T-helper 1 cell (primary cell): ENCODE results near the gene SPECC1.
A peak's percentile ranks its signal among the peaks of the same experiment; 100 is the strongest.
"Not testable (repeated sequence)": the region's sequence is repeated elsewhere in the genome, so short reads cannot be mapped to it uniquely, and the experiment has no call there.

ENCODE experiments used
- DNase-seq, 5 donors: peaks; one replicate each; pipeline ENCODE4 v3.0.0-alpha.2; 2012 to 2020
- total RNA-seq, 4 donors: gene quantifications; one replicate each; lab custom pipeline; 2026; lab: John Stamatoyannopoulos, UW

SPECC1 gene
- 12.4 to 19.5 (median 17.4) reads per million in 4 donors for total RNA-seq

GRCh38 chr17:20009302-20010098, at the start of gene SPECC1:
SPECC1 (plus strand) TSS chr17:20009359; CDS start chr17:20096652, 87,293 bp downstream.
- peak; percentile 69 to 80 (median 75) for DNase-seq

DNA sequence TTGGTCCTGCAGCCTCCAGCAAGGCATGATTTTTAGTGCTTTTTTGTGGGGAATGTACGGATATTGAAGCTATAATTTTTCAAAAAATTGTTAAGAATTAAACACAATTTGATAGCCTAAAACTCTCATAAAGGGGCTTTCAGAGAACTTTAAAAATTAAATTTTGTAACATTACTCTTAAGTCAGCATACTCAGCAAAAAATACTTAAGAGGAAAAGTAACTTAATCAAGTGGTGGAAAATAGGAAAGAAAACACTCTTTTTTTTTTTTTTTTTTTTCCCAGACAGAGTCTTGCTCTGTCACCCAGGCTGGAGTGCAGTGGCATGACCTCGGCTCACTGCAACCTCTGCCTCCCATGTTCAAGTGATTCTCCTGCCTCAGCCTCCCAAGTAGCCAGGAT, 46.2 kb upstream of the SPECC1 start:
- DNase-seq = not testable (repeated sequence)

DNA sequence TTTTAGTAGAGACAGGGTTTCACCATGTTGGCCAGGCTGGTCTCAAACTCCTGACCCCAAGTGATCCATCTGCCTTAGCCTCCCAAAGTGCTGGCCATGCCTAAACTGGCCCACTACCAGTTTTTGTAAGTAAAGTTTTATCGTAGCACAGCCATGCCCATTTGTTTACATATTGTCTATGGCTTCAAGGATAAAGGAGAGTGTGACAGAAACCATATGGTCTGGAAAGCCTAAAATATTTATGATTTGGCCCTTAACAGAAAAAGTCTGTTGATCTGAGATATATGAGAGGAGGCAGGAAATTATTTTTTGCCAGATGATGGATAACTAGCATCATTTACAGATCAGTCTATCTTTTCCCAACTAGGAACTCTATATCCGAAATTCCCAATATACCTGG, 36.0 kb upstream of the SPECC1 start:
- no peak for DNase-seq

DNA sequence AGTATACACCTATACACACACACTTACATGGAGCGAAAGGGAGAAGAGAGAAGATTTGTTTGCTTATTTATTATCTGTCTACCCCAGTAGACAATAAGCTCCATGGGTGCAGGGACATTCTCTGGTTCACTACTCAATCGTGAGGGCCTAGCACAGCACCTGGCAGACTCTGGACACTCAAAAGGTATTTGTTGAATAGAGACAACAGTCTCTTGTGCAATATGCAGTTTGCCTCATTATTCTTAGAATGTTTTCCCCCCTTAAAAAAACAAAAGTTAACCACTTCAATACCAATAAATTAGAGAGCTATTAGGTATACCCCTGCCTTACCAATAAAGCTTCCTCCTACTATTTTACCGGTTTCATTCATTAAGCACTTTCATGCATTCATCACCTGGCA, 33.6 kb upstream of the SPECC1 start:
- no peak for DNase-seq

DNA sequence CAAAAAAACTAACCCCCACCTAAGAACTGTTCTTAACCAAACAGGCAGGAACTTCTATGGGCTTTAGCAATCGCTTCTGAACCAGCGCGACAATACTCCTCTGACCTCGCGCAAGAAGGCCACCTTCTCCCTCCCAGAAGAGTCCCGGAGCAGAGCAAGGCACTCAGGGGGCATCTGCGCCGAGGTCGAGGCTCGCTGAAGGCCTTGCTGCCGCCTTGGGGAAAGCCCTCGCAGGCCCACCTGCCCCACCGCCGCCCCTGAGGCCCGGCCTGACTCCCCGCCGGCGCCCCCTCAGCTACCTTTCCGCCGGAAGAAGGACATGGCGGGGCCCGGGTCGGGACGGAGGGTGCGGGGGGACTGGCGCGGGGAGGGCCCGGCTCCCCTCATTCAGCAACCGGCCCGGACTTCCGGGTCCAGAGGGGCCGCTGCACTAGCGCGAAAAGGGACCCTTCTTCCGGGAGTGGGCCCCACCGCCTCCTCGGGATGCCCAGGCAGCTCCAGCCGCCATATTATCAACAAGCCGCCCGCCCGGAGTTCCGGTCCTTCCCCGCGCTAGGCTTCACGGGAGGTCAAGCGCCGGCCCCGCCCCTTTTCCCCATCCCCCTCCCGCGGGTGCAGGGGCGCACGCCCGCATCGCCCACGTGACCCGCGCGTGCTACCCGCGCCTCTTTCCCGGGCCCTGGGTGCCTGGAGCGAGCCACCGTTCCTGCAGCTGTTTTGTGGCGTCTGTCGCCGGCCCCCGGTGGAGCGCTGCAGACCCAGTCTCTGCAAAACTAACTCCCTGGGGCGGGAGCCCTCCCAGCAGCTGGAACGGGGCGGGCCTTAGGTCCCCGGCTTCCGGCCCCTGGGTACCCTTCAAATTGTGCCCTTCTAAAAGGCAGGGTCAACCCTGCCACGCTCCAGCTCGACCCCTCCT, 31.6 kb upstream of the SPECC1 start, which contains the start of gene AKAP10:
AKAP10 (minus strand) TSS at position 536 of the 916 bp plus-strand sequence; CDS start at position 387, 149 bp downstream.
- DNase-seq = peak; percentile 82 to 91 (median 87)

DNA sequence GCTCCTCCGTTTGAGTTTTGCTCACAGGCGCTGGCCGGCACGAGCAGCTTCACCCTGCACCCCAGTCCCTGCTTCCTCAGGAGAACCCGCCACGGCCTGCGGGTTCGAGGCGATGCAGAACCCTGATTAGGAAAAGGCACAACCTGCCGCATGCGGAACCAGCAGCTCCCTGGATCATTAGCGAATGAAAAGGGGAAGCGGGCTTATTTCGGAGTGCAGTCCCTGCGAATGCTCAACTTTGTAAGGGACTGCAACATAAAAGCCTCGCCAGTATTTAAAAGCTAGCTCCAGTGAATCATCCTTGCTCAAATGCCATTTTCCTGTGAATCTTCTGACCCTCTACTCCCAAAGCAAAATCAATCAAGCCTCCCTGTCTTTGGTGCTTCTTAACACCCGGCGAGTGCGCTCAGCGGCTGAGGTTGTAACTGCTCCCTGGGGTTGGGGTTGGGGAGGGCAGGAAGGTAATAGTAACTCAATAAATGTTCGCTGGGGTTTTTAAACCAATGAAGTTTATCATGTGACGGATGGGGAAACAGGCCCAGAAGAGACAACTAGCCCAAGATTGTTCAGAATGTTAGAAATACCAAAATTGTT, 30.9 kb upstream of the SPECC1 start:
- peak in 1 of 5 donors; percentile 34 for DNase-seq

DNA sequence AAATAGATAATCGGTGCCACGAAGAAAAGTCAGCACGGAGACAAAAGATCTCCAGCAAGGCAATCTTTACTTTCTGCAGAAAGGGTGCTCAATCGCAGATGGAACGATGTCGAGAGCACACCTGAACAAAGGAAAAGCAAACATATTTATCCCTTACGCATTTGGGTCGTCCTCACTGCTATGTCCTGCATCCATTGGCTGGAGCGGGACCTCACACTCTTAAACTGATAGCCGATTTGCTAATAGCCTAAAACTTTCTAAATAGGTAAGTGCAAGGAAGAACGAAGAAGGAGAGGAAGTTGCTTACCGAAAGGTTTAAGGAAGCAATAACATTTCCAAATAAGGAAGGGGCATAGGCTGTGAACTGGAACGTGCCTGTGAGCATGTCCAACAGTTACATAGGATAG, 30.4 kb upstream of the SPECC1 start:
- no peak for DNase-seq

DNA sequence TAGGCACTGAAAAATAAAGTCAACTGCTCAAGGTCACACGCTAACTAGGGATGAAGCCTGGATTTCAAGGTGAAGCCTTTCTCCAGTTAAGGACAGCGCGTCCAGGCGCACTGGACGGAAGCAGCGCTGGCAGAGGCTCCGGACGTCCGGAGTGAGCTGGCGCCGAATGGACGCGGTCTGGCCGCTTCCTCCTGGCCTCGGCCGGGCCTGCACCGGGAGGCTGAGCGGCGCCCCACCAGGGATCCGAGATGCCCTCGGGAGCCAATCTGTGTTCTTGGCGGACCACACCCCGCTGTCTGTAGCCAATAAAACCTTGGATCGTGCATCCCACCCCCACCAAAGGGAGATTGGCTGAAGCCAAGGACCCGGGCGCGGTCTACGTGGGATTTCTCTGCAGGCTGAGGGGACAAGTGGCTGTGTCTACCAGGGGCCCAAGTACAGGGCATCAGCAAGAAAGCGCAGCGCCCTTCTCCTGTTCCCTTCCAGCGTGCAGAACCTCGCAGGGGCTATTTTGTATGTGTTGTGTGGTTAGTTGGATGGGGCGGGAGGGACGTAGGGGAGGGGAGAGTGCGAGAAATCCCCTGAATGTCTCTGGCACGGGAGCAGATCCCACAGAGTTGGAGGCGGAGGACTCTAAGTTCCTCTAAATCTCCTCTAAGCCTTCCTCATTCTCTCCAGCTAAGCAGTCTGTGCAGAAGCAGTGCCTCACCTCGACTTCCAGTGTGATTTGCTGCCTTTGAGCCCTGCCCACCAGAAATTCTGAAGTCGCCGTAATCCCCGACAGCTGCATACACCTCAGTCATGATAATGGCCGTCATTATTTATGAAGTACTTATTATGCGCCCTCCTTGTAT, 29.0 kb upstream of the SPECC1 start:
- DNase-seq = no peak

DNA sequence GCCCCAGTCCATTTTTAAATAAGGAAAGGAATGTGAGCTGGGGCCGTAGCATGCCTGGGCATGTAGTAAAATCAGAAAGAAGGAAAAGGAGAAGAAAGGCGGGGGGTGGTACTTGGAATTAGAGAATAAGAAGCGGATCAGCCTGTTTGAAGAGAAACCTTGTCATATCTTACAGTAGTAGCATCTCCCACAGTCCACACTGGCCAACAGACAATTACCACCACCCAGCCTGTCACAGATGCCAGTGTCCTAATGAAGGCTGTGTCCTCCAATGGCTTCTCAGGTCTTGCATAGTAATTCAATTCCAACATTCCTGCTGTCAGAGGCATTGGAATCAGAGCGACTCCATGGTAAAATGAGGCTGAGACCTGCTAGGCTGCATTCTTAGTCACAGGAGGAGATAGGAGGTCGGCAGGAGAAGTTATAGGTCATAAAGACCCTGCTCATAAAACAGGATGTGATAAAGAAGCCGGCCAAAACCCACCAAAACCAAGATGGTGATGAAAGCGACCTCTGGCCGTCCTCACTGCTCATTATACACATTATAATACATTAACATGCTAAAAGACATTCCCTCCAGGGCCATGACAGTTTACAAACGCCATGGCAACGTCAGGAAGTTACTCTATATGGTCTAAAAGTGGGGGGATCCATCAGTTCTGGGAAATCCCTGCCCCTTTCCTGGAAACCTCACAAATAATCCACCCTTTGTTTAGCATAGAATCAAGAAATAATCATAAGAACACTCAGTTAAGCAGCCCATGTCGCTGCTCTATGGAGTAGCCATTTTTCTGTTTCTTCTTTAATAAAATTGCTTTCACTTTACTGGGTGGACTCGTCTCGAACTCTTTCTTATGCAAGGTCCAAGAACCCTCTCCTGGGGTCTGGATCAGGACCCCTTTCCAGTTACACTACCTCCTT, 22.0 kb upstream of the SPECC1 start:
- no peak for DNase-seq

DNA sequence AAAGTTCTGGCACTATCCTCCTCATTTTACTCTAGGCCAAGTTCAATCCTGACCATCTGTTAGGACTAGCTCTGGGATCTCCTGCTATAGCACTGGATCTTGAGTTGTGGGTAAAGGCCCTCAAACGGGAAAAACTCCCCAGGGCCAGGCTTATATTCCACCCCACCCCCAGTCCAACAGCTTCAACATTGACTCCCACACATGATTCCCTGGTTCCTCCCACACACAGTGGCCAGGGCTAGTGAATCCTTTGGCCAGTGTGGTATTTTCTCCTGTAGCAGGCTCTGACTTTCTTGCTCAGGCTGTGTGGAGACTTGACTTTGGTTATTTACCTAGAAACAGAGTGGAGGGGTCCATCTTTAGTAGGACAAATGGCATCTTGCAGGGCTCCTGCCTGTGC, 21.3 kb upstream of the SPECC1 start:
- DNase-seq = no peak

DNA sequence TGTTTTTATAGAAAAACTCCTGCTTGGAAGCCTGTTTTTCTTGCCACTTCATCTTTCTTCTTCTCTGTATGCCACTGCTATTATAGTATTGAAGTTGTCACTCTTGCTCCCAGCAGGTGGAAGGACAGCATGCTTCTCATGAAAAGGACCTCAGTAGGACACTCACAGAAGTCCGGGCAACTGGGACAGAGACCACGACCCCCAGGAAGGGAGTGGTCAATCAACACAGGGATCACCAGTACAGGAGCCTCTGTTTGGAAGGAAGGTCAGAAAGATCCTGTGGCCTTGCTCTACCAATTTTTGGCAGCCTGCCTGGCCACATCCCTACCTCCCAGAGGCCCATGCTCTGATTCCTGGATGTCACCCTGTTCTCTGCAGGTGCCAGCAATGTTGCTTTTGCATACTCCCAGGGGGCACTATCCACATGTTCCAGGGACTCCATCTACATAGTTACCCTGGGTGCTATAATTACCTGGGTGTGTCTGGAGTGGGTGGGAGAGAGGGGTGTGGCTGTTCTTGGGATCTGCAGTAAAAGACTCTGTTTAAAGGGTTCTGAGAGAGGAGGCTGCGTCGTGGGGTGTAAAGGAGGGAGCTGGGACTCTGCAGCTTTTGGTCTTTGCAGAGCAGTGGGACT, 17.8 kb upstream of the SPECC1 start:
- DNase-seq = no peak

- DNase-seq = peak; percentile 44 to 77 (median 66)
Measured at GRCh38 chr17:19992803-19993713, 16.1 kb upstream of the SPECC1 start.

DNA sequence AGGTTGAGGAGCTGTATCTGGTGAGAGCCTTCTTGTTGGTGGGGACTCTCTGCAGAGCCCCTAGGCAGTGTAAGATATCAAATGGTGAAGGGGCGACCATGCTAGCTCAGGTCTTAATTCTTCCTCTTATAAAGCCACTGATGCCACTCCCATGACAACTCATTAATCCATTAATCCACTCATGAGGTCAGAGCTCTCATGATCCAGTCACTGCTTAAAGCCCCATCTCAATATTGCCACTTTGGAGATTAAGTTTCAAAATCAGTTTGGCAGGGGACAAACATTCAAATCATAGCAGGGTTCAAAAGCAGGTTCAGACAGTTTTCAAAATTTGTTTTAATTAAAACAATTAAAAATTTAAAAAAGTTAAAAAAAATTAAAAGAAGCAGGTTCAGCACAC, 13.1 kb upstream of the SPECC1 start:
- no peak for DNase-seq

DNA sequence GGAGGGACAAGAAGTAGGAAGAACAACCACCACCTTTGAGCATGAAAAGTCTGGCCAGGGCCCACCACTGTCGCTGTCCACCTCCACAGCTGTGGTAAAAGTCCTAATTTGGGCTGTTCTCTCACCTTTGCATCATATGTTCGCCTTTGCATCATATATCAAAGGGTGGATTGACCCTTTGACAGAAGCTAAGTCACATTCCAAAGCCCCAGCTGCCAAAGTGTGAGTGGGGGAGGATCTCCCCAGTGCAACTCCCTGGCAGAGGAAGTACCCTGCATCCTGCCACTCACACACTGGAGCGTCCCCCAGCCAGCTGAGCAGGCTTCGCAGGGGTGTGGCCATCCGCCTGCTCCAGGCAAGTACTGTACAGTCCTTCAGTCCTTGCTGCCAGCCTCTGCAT, 12.7 kb upstream of the SPECC1 start:
- no peak for DNase-seq

DNA sequence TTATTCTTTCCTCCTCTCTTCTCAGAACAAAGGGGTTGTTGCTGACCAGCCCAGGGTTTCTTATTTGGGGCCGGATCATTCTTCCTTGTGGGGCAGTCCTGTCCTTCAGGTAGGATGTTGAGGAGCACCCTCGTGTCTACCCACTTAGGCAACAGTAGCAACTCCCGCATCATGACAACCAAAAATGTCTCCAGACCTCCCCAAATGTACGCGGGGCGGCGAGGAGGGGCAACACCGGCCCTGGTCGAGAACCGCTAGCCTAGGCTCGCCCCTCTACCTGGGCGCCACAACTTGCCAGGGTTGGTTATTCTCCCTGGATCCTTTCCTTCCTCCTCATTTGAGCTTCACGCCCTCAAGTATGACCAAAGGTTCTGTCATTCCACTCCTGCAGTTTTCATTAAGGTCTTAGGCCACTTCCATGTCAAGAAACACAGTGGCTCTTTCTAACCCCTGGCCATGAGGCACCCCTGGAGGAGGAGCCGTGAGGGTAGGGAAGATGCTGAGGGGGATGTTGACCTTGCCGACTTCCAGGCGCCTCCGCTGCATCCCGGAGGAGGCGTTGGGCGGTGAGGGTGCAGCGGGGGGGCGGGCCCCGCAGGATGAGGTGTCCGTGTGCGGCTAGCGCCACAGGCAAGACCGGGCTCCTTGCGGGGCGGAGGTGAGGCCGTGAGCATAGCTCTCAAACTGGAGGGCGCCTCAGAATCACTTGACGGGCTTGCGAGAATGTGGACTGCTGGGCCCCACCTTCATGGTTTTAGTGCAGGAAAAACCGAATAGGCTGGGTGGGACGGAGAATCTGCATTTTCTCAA, 712 bp upstream of the SPECC1 start:
- DNase-seq = peak in 1 of 5 donors; percentile 6

GRCh38 chr17:20009052-20009301, 182 bp upstream of the SPECC1 start:
- DNase-seq = no peak

DNA sequence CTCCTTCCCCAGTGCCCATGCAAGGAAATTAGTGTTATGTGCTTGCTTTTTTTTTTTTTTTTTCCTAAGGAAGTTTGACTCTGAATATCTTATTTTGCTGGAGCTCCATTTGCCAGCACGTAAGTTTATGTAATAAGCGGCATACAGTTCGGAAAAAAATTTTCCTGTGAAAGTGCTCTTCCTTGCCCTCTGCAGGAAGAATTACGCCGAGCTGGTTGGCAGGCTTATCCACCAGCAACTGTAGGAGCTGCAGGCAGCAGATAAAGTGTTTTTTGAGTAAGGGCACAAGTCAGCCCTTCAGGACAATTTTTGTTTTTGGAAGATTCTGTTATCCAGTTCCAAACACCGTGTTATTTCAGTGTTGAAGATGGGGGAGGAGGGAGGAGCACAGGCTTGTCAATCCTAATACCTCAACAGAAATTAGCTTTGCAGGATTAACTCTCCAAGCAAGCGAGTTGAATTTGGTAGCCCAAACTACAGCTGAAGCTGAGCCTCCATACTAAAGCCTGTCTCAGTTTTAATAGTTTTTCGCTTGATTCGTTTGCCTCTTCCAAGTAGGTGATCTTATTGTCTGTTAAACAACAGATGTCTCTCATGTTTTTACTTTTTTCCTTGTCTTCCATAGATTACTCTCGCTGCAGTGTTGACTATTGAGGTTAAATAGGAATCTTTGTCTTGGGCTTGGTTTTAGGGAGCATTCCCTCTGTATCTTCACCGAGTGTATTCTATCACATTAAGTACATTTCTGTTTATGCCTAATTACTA, 1.1 kb downstream of the SPECC1 start:
- DNase-seq = no peak

DNA sequence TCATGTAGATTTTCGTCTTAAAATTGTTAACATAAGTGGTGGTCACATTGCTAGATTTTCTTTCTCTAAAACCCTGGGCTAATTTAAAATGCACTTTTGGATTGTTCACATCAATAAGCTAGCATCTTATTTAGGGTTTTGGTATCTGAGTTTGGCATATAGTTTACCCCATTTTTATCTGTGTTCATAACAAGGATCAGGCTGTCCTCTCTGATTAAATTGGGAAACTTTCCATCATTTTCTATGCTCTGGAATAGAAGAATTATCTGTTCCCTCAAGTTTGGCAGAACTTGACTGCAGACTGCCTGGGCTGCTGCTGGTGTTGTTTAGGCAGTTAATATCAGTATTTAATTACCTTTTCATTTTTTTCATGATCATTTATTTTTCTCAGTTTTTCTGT, 1.8 kb downstream of the SPECC1 start:
- DNase-seq = no peak
